K562 (cell line): ENCODE results near the gene LPAR3.

Experiments
- CBFA2T3 ChIP-seq: fragments of 450-650 bp; IDR thresholded peaks from 2 replicates; pipeline ENCODE4 v1.6.1; 2017
- CTCF ChIP-seq, 3 experiments: IDR thresholded peaks in 2 of 3; conservative IDR thresholded peaks in 1 of 3; 2 replicates each; pipeline ENCODE4 v1.5.1; 2011 to 2012; ENCODE audit warnings: low read length in 3 of 3, mild to moderate bottlenecking in 3 of 3, control low read depth in 2 of 3, improper control_type of control experiment in 1 of 3, inconsistent platforms in 1 of 3, low read depth in 1 of 3, mixed read lengths in 1 of 3, moderate library complexity in 1 of 3; ENCODE audit not compliant: insufficient read depth in 2 of 3
- SIX5 ChIP-seq, 2 experiments: IDR thresholded peaks; 2 replicates each; pipeline ENCODE4 v1.6.1; 2011; ENCODE audit warnings: low read length in 2 of 2, borderline replicate concordance in 1 of 2, low read depth in 1 of 2, mild to moderate bottlenecking in 1 of 2, moderate library complexity in 1 of 2; ENCODE audit not compliant: insufficient read depth in 1 of 2

DNA sequence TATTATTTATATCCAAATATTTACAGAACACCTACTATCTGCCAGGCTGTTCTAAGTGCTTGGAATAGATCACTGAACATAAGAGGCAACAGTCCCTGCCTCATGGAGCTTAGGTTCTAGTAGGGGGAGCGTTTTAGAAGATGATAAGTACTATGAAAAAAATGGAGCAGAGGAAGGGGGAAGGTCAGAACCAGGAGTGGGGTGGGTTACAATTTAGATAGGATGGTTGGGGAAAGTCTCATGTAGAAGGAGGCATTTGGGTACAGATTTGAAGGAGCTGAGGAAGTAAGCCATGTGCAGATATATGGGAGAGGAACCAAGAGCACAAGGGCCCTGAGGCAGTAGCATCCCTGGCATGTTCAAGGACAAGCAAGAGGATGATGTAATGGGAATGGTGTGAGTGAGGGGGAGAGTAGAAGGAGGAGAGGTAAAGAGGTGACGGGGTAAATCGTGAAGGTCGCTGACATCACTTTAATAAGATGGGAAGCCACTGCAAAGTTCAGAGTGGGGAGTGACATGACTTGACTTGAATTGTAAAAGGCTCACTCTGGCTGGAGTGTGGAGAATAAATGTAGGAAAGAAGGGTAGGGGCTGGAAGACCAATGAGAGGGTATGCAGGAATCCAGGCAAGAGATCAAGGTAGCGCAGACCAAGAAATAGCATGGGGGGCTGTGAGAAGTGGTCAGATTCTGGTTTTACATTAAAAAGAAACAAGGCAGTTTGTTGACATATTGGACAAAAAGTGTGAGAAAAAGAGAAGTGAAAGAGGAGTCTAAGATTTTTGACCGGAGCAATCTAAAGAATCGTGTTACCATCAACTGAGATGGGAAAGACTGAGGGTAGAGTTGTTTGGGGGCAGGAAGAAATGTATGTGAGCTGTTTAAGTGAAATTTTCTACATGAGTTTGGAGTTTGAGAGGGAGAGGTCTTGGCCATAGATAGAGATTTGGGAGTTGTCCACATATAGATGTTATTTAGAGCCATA is 92.6 kb downstream of the LPAR3 start:
- TF ChIP-seq CTCF (IDR thresholded peaks at IDR 0.05 in 2 of 3, conservative IDR thresholded peaks at IDR 0.05 in 1 of 3; ENCODE audit: insufficient read depth in 2 of 3, low read depth in 1 of 3, low read length in 3 of 3) (no peak), SIX5 (IDR thresholded peaks at IDR 0.05; ENCODE audit: borderline replicate concordance in 1 of 2, insufficient read depth in 1 of 2, low read depth in 1 of 2, low read length in 2 of 2) (no peak), CBFA2T3 (no peak)
